ENCODE results near the gene TRAPPC10. TPM values are rescaled to one million over a fixed set of nuclear protein-coding genes. Genes with fewer than 3 reads are reported as not detected.

Gene TRAPPC10
- total RNA-seq, 1 experiment from 2014 or later, result 10.4 TPM

- DNase-seq (ENCODE audit: low read depth), result no peak
- in situ Hi-C loops (cut with HindIII; ENCODE audit: low pct_unique_long_range_greater_than_20kb, low sequenced_read_pairs), result no loop called here
These were observed 7.5 kb downstream of the TRAPPC10 start for GRCh38 chr21:44019568-44019958.

GRCh38 chr21:44020551-44020950 lies 8.4 kb downstream of the TRAPPC10 start:
- in situ Hi-C loops (cut with HindIII; ENCODE audit: low pct_unique_long_range_greater_than_20kb, low sequenced_read_pairs), result no loop called here
- no peak for DNase-seq (ENCODE audit: low read depth)

- in situ Hi-C loops (cut with HindIII; ENCODE audit: low pct_unique_long_range_greater_than_20kb, low sequenced_read_pairs), result no loop called here
- DNase-seq (ENCODE audit: low read depth), result no peak
These were observed 9.0 kb downstream of the TRAPPC10 start for GRCh38 chr21:44021064-44021463.

- no peak for DNase-seq (ENCODE audit: low read depth)
- in situ Hi-C loops (cut with HindIII; ENCODE audit: low pct_unique_long_range_greater_than_20kb, low sequenced_read_pairs), result no loop called here
These were observed 12.1 kb downstream of the TRAPPC10 start for GRCh38 chr21:44024257-44024656.

GRCh38 chr21:44024887-44025353 lies 12.8 kb downstream of the TRAPPC10 start:
- DNase-seq (ENCODE audit: low read depth), result no peak
- in situ Hi-C loops (cut with HindIII; ENCODE audit: low pct_unique_long_range_greater_than_20kb, low sequenced_read_pairs), result no loop called here

GRCh38 chr21:44027607-44028286 lies 15.6 kb downstream of the TRAPPC10 start:
- DNase-seq (ENCODE audit: low read depth), result no peak
- in situ Hi-C loops (cut with HindIII; ENCODE audit: low pct_unique_long_range_greater_than_20kb, low sequenced_read_pairs), result no loop called here

GRCh38 chr21:44028287-44028659 lies 16.2 kb downstream of the TRAPPC10 start:
- in situ Hi-C loops (cut with HindIII; ENCODE audit: low pct_unique_long_range_greater_than_20kb, low sequenced_read_pairs), result no loop called here
- DNase-seq (ENCODE audit: low read depth), result no peak

- in situ Hi-C loops (cut with HindIII; ENCODE audit: low pct_unique_long_range_greater_than_20kb, low sequenced_read_pairs), result no loop called here
- DNase-seq (ENCODE audit: low read depth), result no peak
These were observed 17.5 kb downstream of the TRAPPC10 start for GRCh38 chr21:44029460-44030087.

- no peak for DNase-seq (ENCODE audit: low read depth)
- in situ Hi-C loops (cut with HindIII; ENCODE audit: low pct_unique_long_range_greater_than_20kb, low sequenced_read_pairs), result no loop called here
These were observed 23.1 kb downstream of the TRAPPC10 start for GRCh38 chr21:44035244-44035643.

GRCh38 chr21:44038063-44038462 lies 26.0 kb downstream of the TRAPPC10 start:
- no peak for DNase-seq (ENCODE audit: low read depth)
- in situ Hi-C loops (cut with HindIII; ENCODE audit: low pct_unique_long_range_greater_than_20kb, low sequenced_read_pairs), result no loop called here

- in situ Hi-C loops (cut with HindIII; ENCODE audit: low pct_unique_long_range_greater_than_20kb, low sequenced_read_pairs), result no loop called here
These were observed 27.7 kb downstream of the TRAPPC10 start for GRCh38 chr21:44039828-44040227.

GRCh38 chr21:44043613-44044012 lies 31.5 kb downstream of the TRAPPC10 start:
- no peak for DNase-seq (ENCODE audit: low read depth)
- in situ Hi-C loops (cut with HindIII; ENCODE audit: low pct_unique_long_range_greater_than_20kb, low sequenced_read_pairs), result no loop called here

More at GRCh38 chr21:44039828-44040227, 27.7 kb downstream of the TRAPPC10 start:
- DNase-seq (ENCODE audit: low read depth), result no peak

GRCh38 chr21:44046734-44047133 lies 34.6 kb downstream of the TRAPPC10 start:
- in situ Hi-C loops (cut with HindIII; ENCODE audit: low pct_unique_long_range_greater_than_20kb, low sequenced_read_pairs), result no loop called here
- no peak for DNase-seq (ENCODE audit: low read depth)

GRCh38 chr21:44047996-44048560 lies 36.0 kb downstream of the TRAPPC10 start:
- in situ Hi-C loops (cut with HindIII; ENCODE audit: low pct_unique_long_range_greater_than_20kb, low sequenced_read_pairs), result no loop called here
- no peak for DNase-seq (ENCODE audit: low read depth)

- in situ Hi-C loops (cut with HindIII; ENCODE audit: low pct_unique_long_range_greater_than_20kb, low sequenced_read_pairs), result no loop called here
- DNase-seq (ENCODE audit: low read depth), result peak; percentile 3
These were observed 37.1 kb downstream of the TRAPPC10 start for GRCh38 chr21:44049182-44049581.

- peak; percentile 29 for DNase-seq (ENCODE audit: low read depth)
- in situ Hi-C loops (cut with HindIII; ENCODE audit: low pct_unique_long_range_greater_than_20kb, low sequenced_read_pairs), result no loop called here
These were observed 37.5 kb downstream of the TRAPPC10 start for GRCh38 chr21:44049606-44050005.

GRCh38 chr21:44050276-44050675 lies 38.2 kb downstream of the TRAPPC10 start:
- in situ Hi-C loops (cut with HindIII; ENCODE audit: low pct_unique_long_range_greater_than_20kb, low sequenced_read_pairs), result no loop called here
- no peak for DNase-seq (ENCODE audit: low read depth)

GRCh38 chr21:44051462-44051941 lies 39.4 kb downstream of the TRAPPC10 start:
- DNase-seq (ENCODE audit: low read depth), result no peak
- in situ Hi-C loops (cut with HindIII; ENCODE audit: low pct_unique_long_range_greater_than_20kb, low sequenced_read_pairs), result no loop called here

GRCh38 chr21:44052071-44052829 lies 40.1 kb downstream of the TRAPPC10 start:
- in situ Hi-C loops (cut with HindIII; ENCODE audit: low pct_unique_long_range_greater_than_20kb, low sequenced_read_pairs), result no loop called here
- DNase-seq (ENCODE audit: low read depth), result no peak
